GM12801 (cell line): Measurements from ENCODE around the gene CRISP2.

Experiments used
- TF ChIP-seq, protein P1 (sequence below): IDR thresholded peaks from one replicate; pipeline ENCODE4 v1.5.1; 2011; ENCODE audit warnings: control low read depth; ENCODE audit not compliant: insufficient read length; ENCODE audit errors: extremely low read depth

The CRISP2 gene

DNA sequence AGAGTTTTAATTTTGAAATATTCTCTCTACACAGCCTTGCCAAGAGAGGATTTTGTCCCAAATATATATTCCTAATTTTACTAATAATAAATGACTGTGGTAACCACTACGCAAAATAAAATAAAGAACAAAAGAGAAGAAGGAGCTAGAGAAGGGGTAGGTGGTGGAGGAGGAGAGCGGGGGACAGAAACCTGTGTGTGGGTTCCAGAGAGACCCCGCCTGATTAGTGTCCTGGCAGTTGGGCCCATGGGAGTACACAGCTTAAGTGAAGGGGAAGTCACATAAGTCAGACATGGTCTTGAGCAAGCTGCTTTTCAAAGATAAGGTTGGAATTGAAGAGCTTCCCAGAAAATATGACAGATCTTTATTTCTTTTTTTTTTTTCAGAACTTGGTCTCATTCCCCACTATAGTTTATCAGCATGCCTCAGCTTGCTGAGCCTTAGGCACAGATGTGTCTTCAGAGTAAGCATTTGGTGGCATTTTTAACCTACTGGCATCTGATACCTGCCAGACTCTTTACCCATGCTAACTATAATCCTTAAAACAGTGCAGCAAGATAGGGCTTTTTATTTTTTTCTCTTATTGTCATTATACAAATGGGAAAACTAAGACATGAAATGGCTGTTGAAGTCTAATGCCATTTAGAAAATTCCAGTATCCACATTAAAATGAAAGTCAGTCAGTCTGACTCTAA lies 67.1 kb downstream of the CRISP2 start:
- TF ChIP-seq, protein P1, sequence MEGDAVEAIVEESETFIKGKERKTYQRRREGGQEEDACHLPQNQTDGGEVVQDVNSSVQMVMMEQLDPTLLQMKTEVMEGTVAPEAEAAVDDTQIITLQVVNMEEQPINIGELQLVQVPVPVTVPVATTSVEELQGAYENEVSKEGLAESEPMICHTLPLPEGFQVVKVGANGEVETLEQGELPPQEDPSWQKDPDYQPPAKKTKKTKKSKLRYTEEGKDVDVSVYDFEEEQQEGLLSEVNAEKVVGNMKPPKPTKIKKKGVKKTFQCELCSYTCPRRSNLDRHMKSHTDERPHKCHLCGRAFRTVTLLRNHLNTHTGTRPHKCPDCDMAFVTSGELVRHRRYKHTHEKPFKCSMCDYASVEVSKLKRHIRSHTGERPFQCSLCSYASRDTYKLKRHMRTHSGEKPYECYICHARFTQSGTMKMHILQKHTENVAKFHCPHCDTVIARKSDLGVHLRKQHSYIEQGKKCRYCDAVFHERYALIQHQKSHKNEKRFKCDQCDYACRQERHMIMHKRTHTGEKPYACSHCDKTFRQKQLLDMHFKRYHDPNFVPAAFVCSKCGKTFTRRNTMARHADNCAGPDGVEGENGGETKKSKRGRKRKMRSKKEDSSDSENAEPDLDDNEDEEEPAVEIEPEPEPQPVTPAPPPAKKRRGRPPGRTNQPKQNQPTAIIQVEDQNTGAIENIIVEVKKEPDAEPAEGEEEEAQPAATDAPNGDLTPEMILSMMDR: no peak

- TF ChIP-seq, protein P1: no peak
These were observed 68.2 kb downstream of the CRISP2 start for GRCh38 chr6:49645139-49645538.
